ENCODE data around the gene BAIAP2L2. TPM values are rescaled to one million over a fixed set of nuclear protein-coding genes. Genes with fewer than 3 reads are reported as not detected.
"Not testable (repeated sequence)": the region's sequence is repeated elsewhere in the genome, so short reads cannot be mapped to it uniquely, and the experiment has no call there.

Gene BAIAP2L2
- total RNA-seq, 3 donors from 2014 or later (not counting 1 experiment from before 2014, with no cell fraction given): 0.99 to 1.9 (median 1.2) TPM

DNA sequence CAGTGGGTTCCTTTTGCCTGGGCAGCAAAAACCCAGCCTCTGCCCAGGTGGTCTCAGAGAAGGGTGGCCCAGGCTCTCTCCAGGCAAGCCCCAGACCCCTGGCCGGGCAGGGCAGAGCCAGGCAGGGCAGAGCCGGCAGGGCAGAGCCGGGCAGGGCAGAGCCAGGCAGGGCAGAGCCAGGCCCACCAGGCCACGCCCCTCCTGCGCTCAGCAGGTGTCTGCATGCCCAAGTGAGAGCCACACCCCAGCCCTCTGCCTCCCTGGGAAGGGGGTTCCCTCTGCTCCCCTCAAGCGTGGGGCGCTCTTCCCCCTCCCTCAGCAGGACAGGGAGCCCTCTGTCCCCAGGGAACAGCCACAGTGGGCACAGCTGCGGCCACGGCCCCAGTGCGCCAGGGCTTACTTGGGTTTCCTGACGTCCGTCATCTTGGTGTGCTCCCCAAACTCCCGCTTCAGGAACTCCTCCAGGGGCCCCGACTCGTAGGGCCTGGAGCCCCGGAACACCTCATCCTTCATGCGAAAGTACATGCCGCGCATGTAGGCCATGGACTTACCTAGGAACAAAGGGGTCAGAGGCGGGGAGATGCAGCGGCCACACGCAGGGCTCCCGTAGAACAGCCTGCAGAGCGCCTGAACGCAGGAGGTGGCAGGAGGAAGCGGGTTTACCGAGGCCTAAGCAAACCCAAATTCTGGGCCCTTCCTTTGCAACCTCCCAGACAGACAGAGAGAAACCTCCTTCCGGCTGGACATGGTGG is 10.1 kb upstream of the BAIAP2L2 start:
- H3K36me3 Mint-ChIP-seq: no peaks in the 10 kb centered on the region
- TF ChIP-seq, protein P1, sequence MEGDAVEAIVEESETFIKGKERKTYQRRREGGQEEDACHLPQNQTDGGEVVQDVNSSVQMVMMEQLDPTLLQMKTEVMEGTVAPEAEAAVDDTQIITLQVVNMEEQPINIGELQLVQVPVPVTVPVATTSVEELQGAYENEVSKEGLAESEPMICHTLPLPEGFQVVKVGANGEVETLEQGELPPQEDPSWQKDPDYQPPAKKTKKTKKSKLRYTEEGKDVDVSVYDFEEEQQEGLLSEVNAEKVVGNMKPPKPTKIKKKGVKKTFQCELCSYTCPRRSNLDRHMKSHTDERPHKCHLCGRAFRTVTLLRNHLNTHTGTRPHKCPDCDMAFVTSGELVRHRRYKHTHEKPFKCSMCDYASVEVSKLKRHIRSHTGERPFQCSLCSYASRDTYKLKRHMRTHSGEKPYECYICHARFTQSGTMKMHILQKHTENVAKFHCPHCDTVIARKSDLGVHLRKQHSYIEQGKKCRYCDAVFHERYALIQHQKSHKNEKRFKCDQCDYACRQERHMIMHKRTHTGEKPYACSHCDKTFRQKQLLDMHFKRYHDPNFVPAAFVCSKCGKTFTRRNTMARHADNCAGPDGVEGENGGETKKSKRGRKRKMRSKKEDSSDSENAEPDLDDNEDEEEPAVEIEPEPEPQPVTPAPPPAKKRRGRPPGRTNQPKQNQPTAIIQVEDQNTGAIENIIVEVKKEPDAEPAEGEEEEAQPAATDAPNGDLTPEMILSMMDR (IDR thresholded peaks at IDR 0.05): no peak
- Histone ChIP-seq H3K27ac (ENCODE audit: low read length) (no peak overlapping the region), H3K4me1 (ENCODE audit: control insufficient read depth, insufficient read depth, low read length) (peaks cover 7% of the 10 kb centered on the region), H3K27me3 (ENCODE audit: control insufficient read depth, insufficient read depth, low read length) (no peaks in the 10 kb centered on the region), H3K36me3 (ENCODE audit: control insufficient read depth, insufficient read depth, low read length) (peaks cover 17% of the 10 kb centered on the region), H3K4me3 (ENCODE audit: low read length) (no peak overlapping the region), H3K9me3 (ENCODE audit: control insufficient read depth, insufficient read depth, low read length) (no peaks in the 10 kb centered on the region)
- no peak overlapping the region for H3K27ac Mint-ChIP-seq
- ATAC-seq (no peak), DNase-seq (no peak)
- H3K9me3 Mint-ChIP-seq: no peaks in the 10 kb centered on the region
- 94% methylated on average over 28 of the region's 28 CpGs for WGBS (ENCODE audit: insufficient coverage)
- H3K4me3 Mint-ChIP-seq: no peak overlapping the region
- peaks cover 5 to 6% of the 10 kb centered on the region in 2 donors for H3K4me1 Mint-ChIP-seq
- H3K27me3 Mint-ChIP-seq (ENCODE audit: low read depth in 2 of 2): no peaks in the 10 kb centered on the region
- intact Hi-C loops (cut with micrococcal nuclease): no loop called here

DNA sequence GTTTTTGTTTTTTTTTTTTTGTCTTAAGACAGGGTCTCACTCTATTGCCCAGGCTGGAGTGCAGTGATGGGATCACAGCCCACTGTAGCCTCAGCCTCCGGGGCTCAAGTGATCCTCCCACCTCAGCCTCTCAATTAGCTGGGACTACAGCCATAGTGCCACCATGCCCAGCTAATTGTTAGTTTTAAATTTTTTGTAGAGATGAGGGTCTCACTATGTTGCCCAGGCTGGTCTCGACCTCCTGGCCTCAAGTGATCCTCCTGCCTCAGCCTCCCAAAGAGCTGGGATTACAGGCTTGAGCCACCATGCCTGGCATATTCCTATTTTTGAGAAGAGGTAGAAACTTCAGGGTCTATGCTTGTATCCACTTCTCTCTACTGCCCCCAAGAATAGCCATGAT is 8.3 kb upstream of the BAIAP2L2 start:
- H3K27ac ChIP-seq (ENCODE audit: low read length); DNase-seq; H3K27me3 Mint-ChIP-seq (ENCODE audit: low read depth in 2 of 2); H3K9me3 Mint-ChIP-seq; H3K36me3 Mint-ChIP-seq; H3K4me3 Mint-ChIP-seq; ATAC-seq; H3K9me3 ChIP-seq (ENCODE audit: control insufficient read depth, insufficient read depth, low read length); intact Hi-C loops (cut with micrococcal nuclease); H3K27me3 ChIP-seq (ENCODE audit: control insufficient read depth, insufficient read depth, low read length); H3K4me3 ChIP-seq (ENCODE audit: low read length): not testable (repeated sequence)
- 88% methylated on average over 2 of the region's 2 CpGs for WGBS (ENCODE audit: insufficient coverage)
- Mint-ChIP-seq H3K4me1 (peaks cover 5 to 10% of the 10 kb centered on the region in 2 donors), H3K27ac (peak overlapping the region in 1 of 2 donors; percentile 38)
- Histone ChIP-seq H3K4me1 (ENCODE audit: control insufficient read depth, insufficient read depth, low read length) (peaks cover 11% of the 10 kb centered on the region), H3K36me3 (ENCODE audit: control insufficient read depth, insufficient read depth, low read length) (peaks cover 18% of the 10 kb centered on the region)

GRCh38 chr22:38118182-38118581 is 7.7 kb upstream of the BAIAP2L2 start:
- no peaks in the 10 kb centered on the region for H3K9me3 ChIP-seq (ENCODE audit: control insufficient read depth, insufficient read depth, low read length)
- Mint-ChIP-seq H3K4me1 (peaks cover 5 to 10% of the 10 kb centered on the region in 2 donors), H3K27me3 (ENCODE audit: low read depth in 2 of 2) (no peaks in the 10 kb centered on the region), H3K27ac (no peak overlapping the region), H3K4me3 (no peak overlapping the region), H3K36me3 (no peaks in the 10 kb centered on the region), H3K9me3 (no peaks in the 10 kb centered on the region)
- peaks cover 11% of the 10 kb centered on the region for H3K4me1 ChIP-seq (ENCODE audit: control insufficient read depth, insufficient read depth, low read length)
- 74% methylated on average over 2 of the region's 3 CpGs for WGBS (ENCODE audit: insufficient coverage)
- DNase-seq (no peak), ATAC-seq (no peak)
- no peak overlapping the region for H3K27ac ChIP-seq (ENCODE audit: low read length)
- no peak overlapping the region for H3K4me3 ChIP-seq (ENCODE audit: low read length)
- H3K36me3 ChIP-seq (ENCODE audit: control insufficient read depth, insufficient read depth, low read length): peaks cover 22% of the 10 kb centered on the region
- TF ChIP-seq, protein P1 (IDR thresholded peaks at IDR 0.05): no peak
- H3K27me3 ChIP-seq (ENCODE audit: control insufficient read depth, insufficient read depth, low read length): no peaks in the 10 kb centered on the region
- intact Hi-C loops (cut with micrococcal nuclease): no loop called here

DNA sequence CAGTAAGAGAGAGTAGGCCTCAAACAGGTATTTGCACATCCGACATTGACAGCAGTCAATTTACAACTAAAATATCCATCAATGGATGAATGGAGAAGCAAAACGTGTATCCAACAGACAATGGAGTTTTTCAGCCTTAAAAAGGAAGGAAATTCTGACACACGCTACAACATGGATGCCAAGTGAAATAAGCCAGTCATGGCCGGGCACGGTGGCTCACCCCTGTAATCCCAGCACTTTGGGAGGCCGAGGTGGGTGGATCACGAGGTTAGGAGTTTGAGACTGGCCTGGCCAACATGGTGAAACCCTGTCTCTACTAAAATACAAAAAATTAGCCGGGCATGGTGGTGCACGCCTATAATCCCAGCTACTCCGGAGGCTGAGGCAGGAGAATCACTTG is 7.1 kb upstream of the BAIAP2L2 start:
- WGBS (ENCODE audit: insufficient coverage): 98% methylated on average over 10 of the region's 10 CpGs
- H3K4me3 ChIP-seq (ENCODE audit: low read length); H3K27ac ChIP-seq (ENCODE audit: low read length); H3K9me3 Mint-ChIP-seq; H3K4me3 Mint-ChIP-seq; H3K27me3 Mint-ChIP-seq (ENCODE audit: low read depth in 2 of 2); ATAC-seq; H3K27me3 ChIP-seq (ENCODE audit: control insufficient read depth, insufficient read depth, low read length); DNase-seq; H3K9me3 ChIP-seq (ENCODE audit: control insufficient read depth, insufficient read depth, low read length); intact Hi-C loops (cut with micrococcal nuclease); H3K36me3 Mint-ChIP-seq; H3K27ac Mint-ChIP-seq: not testable (repeated sequence)
- peaks cover 5 to 10% of the 10 kb centered on the region in 2 donors for H3K4me1 Mint-ChIP-seq
- peaks cover 11% of the 10 kb centered on the region for H3K4me1 ChIP-seq (ENCODE audit: control insufficient read depth, insufficient read depth, low read length)
- H3K36me3 ChIP-seq (ENCODE audit: control insufficient read depth, insufficient read depth, low read length): peaks cover 24% of the 10 kb centered on the region
